GM12878 (cell line): ENCODE data around the gene FAM163B. TPM values are rescaled to one million over a fixed set of nuclear protein-coding genes. Genes with fewer than 3 reads are reported as not detected.

Source experiments
- ATAC-seq: fragments of 200-7000 bp; cut with Tn5 transposase; 3 replicates; pipeline ENCODE4 v1.9.1; 2020; ENCODE audit warnings: mild to moderate bottlenecking, moderate library complexity
- BruUV-seq: library from RNA; stranded (reverse); fragments of 400-500 nt; replicated peaks from 2 replicates; lab custom pipeline; 2021; lab: Mats Ljungman, UMichigan
- CTCF ChIA-PET: fragments of 300-600 bp; sonication (Branson Sonifier 250); formaldehyde crosslinking; extraction: SDS; loops from one replicate; lab custom pipeline; 2021; ENCODE audit warnings: inconsistent platforms; lab: Yijun Ruan, JAX
- POLR2A ChIA-PET: fragments of 350-600 bp; formaldehyde crosslinking; extraction: SDS; loops from one replicate; lab custom pipeline; 2021; ENCODE audit warnings: inconsistent platforms; lab: Charles Lee
- RAD21 ChIA-PET: fragments of 300-600 bp; sonication (Branson Sonifier 250); formaldehyde crosslinking; loops from one replicate; lab custom pipeline; 2023; ENCODE audit warnings: antibody characterized with exemption; ENCODE audit not compliant: unreplicated experiment; lab: Charles Lee
- SMC1A ChIA-PET: fragments of 300-600 bp; sonication (Branson Sonifier 250); formaldehyde crosslinking; loops from one replicate; lab custom pipeline; 2023; ENCODE audit not compliant: unreplicated experiment, uncharacterized antibody; lab: Charles Lee
- DNase-seq: peaks from one replicate; pipeline ENCODE4 v3.0.0-alpha.2; 2011; ENCODE audit warnings: low read depth, low spot score
- FAIRE-seq: peaks from 3 replicates; lab custom pipeline; 2011; peaks lifted over from hg19 to GRCh38; lab: Jason Lieb, UNC
- H2AFZ ChIP-seq: 2 replicates; pipeline ENCODE4 v1.6.0; 2011; ENCODE audit warnings: low read depth, low read length, control low read depth; ENCODE audit not compliant: control insufficient read depth
- H3K27ac ChIP-seq: 2 replicates; pipeline ENCODE4 v1.5.1; 2011; ENCODE audit warnings: control low read depth; ENCODE audit not compliant: control insufficient read depth, insufficient read depth
- H3K27me3 ChIP-seq, 2 experiments: replicated peaks in 1 of 2; 2 replicates each; pipeline versions ENCODE4 v1.6.0 to v1.6.1; 2011; ENCODE audit warnings: low read length in 1 of 2; ENCODE audit not compliant: control insufficient read depth in 2 of 2, insufficient read depth in 2 of 2
- H3K36me3 ChIP-seq, 2 experiments: 2 replicates each; pipeline ENCODE4 v1.5.1; 2011; ENCODE audit warnings: low read length in 1 of 2; ENCODE audit not compliant: control insufficient read depth in 2 of 2, insufficient read depth in 2 of 2
- H3K4me1 ChIP-seq: 2 replicates; pipeline ENCODE4 v1.6.1; 2011; ENCODE audit warnings: mild to moderate bottlenecking, low read length, moderate library complexity, mixed read lengths; ENCODE audit not compliant: control insufficient read depth, insufficient read depth
- H3K4me2 ChIP-seq: 2 replicates; pipeline ENCODE4 v1.6.0; 2011; ENCODE audit warnings: control low read depth; ENCODE audit not compliant: control insufficient read depth, insufficient read depth
- H3K4me3 ChIP-seq: fragments of 200-600 bp; sonication (generic); 2 replicates; pipeline ENCODE4 v1.5.1; 2016
- H3K79me2 ChIP-seq: 2 replicates; pipeline ENCODE4 v1.6.0; 2011; ENCODE audit warnings: low read length; ENCODE audit not compliant: control insufficient read depth, insufficient read depth
- H3K9ac ChIP-seq: 2 replicates; pipeline ENCODE4 v1.8.0; 2011; ENCODE audit warnings: low read length, control low read depth, mixed read lengths; ENCODE audit not compliant: control insufficient read depth, insufficient read depth
- H3K9me3 ChIP-seq: replicated peaks from 3 replicates; pipeline ENCODE4 v1.5.1; 2011; ENCODE audit warnings: mild to moderate bottlenecking, low read length; ENCODE audit not compliant: control insufficient read depth, insufficient read depth
- H4K20me1 ChIP-seq: 2 replicates; pipeline ENCODE4 v1.6.0; 2011; ENCODE audit not compliant: control insufficient read depth, insufficient read depth
- ATF2 ChIP-seq: IDR thresholded peaks from 2 replicates; pipeline ENCODE4 v1.6.1; 2012; ENCODE audit warnings: low read length, inconsistent platforms
- CREM ChIP-seq: IDR thresholded peaks from 2 replicates; pipeline ENCODE4 v1.6.1; 2014; ENCODE audit warnings: antibody characterized with exemption, low read depth
- GABPA ChIP-seq: IDR thresholded peaks from 2 replicates; pipeline ENCODE4 v1.6.1; 2014; ENCODE audit warnings: antibody characterized with exemption, low read depth, mild to moderate bottlenecking, inconsistent platforms
- MYC ChIP-seq: IDR thresholded peaks from 2 replicates; pipeline ENCODE4 v1.6.1; 2011; ENCODE audit warnings: mild to moderate bottlenecking, low read length, moderate library complexity, inconsistent platforms; ENCODE audit not compliant: insufficient read depth, insufficient replicate concordance, insufficient read length, severe bottlenecking
- NBN ChIP-seq: fragments of 450-650 bp; IDR thresholded peaks from 2 replicates; pipeline ENCODE4 v1.6.1; 2016
- PML ChIP-seq: IDR thresholded peaks from 2 replicates; pipeline ENCODE4 v1.6.1; 2012; ENCODE audit warnings: low read length, inconsistent platforms
- SMAD1 ChIP-seq: fragments of 450-650 bp; IDR thresholded peaks from 2 replicates; pipeline ENCODE4 v1.6.1; 2018; ENCODE audit warnings: mild to moderate bottlenecking, low read depth; ENCODE audit not compliant: partially characterized antibody
- SREBF2 ChIP-seq: IDR thresholded peaks from 2 replicates; pipeline ENCODE4 v1.6.1; 2012; ENCODE audit warnings: mild to moderate bottlenecking, low read length
- TCF3 ChIP-seq: IDR thresholded peaks from 2 replicates; pipeline ENCODE4 v1.6.1; 2012; ENCODE audit warnings: low read depth, mild to moderate bottlenecking, low read length, borderline replicate concordance; ENCODE audit not compliant: insufficient read depth
- ZBTB11 ChIP-seq: fragments of 450-650 bp; formaldehyde crosslinking; IDR thresholded peaks from 2 replicates; pipeline ENCODE4 v1.5.0; 2022; ENCODE audit warnings: mild to moderate bottlenecking, missing genetic modification characterization
- WGBS: methylation state at CpG from one replicate; pipeline ENCODE4 v1.1.6; 2016; ENCODE audit warnings: low lambda C conversion rate; ENCODE audit not compliant: insufficient replicate concordance, insufficient coverage; ENCODE audit errors: missing lambda C conversion rate; 5-methylcytosine and 5-hydroxymethylcytosine counted together
- in situ Hi-C: fragments of 300-500 bp; cut with MboI; formaldehyde crosslinking; loops from 9 replicates; pipeline ENCODE4 v1.14.3; 2018; ENCODE audit warnings: mixed read lengths
- intact Hi-C: fragments of 100-400 bp; cut with micrococcal nuclease; formaldehyde crosslinking; loops from one replicate; pipeline ENCODE4 v1.14.2; 2022; ENCODE audit not compliant: unreplicated experiment
- polyA plus RNA-seq, 11 experiments: library from polyadenylated mRNA; depleted of rRNA in 4 of 11; unstranded in 6 of 11; stranded (reverse) in 5 of 11; fragments of >200 nt; fragmentation: Nextera tagmentation in 4 of 11; fragmentation: Illumina TruSeq in 1 of 11; extraction: Ambion mirVana in 4 of 11; extraction: Trizol in 1 of 11; gene quantifications; 1 replicate in 1 of 11; 2 replicates in 10 of 11; pipeline versions ENCODE4 v1.2.1 to v1.2.3, GENCODE V29; 2011 to 2016; ENCODE audit warnings: inconsistent platforms in 2 of 11, missing spikeins in 2 of 11, low read depth in 1 of 11
- total RNA-seq, 4 experiments: library from RNA; depleted of rRNA in 3 of 4; stranded (reverse); fragments of >200 nt in 3 of 4; fragmentation: Illumina TruSeq in 1 of 4; extraction: Trizol in 1 of 4; gene quantifications; 2 replicates each; pipeline versions ENCODE4 v1.2.1 to v1.2.3, GENCODE V29; 2013 to 2021

FAM163B gene
- total and polyA plus RNA-seq, 10 of the 15 experiments (the other 5 are each of a cell fraction or from before 2014, with no cell fraction given), result not detected

GRCh38 chr9:133610845-133611244 is 1.7 kb upstream of the FAM163B start (continued):
- TF ChIP-seq ZBTB11 (CRISPR knock-in tag), result no peak
- TF ChIP-seq SREBF2, result no peak

GRCh38 chr9:133608889-133609288 is 300 bp downstream of the FAM163B start:
- 40% methylated on average over 17 of the region's 41 CpGs for WGBS
- ChIA-PET CTCF (no interaction called here), RAD21 (no interaction called here), POLR2A (no interaction called here), SMC1A (no interaction called here)
- TF ChIP-seq ATF2 (no peak), CREM (no peak), TCF3 (no peak), SMAD1 (no peak), MYC (no peak), GABPA (no peak), PML (no peak), NBN (no peak)
- H3K4me3 ChIP-seq, result no peak overlapping the region
- H3K27me3 ChIP-seq, result peaks cover 0 to 6% of the 10 kb centered on the region in 2 experiments; a peak in 3 of 4 replicates
- no TSS peak for BruUV-seq
- intact Hi-C loops (no loop called here), in situ Hi-C loops (no loop called here)
- DNase-seq (no peak), ATAC-seq (no peak), FAIRE-seq (no peak)
- no peak overlapping the region for H3K9ac ChIP-seq
- H3K4me1 ChIP-seq, result no peaks in the 10 kb centered on the region
- H3K27ac ChIP-seq, result no peak overlapping the region
- H4K20me1 ChIP-seq, result no peaks in the 10 kb centered on the region
- no peaks in the 10 kb centered on the region for H3K79me2 ChIP-seq
- H3K9me3 ChIP-seq, result no peaks in the 10 kb centered on the region
- H3K4me2 ChIP-seq, result no peak overlapping the region
- H2AFZ ChIP-seq, result no peak overlapping the region
- H3K36me3 ChIP-seq, result no peaks in the 10 kb centered on the region
